Raji (cell line): Measurements from ENCODE around the gene MATR3.
A peak's percentile ranks its signal among the peaks of the same experiment; 100 is the strongest.

Experiments used
- POLR2A ChIP-seq: IDR thresholded peaks from 2 replicates; pipeline ENCODE4 v1.6.1; 2011; ENCODE audit warnings: low read depth, low read length, control low read depth; ENCODE audit not compliant: insufficient read depth

Gene MATR3

GRCh38 chr5:139306197-139306596 is 12.7 kb downstream of the MATR3 start:
- no peak for TF ChIP-seq POLR2A

DNA sequence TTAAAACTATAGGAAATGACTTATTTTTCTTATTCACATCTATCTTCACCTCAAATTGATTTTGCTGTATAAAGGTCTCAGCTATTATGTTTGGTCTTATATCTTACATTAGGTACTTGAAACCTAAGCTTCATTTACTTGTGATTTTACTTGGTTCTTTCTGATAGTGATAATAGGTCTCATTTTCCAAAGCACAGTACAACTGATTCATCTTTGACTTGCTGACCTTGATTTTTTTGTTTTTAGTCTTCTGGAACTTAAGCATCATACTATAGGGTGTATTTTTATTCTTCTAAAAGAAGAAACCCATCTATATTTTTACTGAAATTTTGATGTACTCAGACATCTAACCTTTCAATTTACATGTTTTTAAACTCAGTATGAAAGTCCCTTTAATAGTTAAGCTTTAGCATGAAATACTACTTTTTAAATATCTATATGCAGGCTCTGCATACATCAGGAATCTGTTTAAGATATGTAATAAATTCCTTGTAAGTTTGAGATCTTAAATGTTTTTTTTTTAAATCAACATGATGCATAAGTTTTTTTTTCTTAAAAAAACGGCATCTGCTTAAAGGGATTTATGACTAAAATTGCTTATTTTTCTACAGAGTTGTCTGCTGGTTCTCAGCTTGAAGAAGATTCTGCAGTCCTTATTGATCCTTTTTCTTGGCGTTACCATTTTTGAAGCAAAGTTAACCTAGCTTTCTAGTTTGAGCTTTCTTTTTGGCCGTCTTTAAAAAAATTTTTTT is 13.3 kb downstream of the MATR3 start:
- TF ChIP-seq POLR2A: no peak

- no peak for TF ChIP-seq POLR2A
Measured at GRCh38 chr5:139308797-139309196, 15.3 kb downstream of the MATR3 start.

DNA sequence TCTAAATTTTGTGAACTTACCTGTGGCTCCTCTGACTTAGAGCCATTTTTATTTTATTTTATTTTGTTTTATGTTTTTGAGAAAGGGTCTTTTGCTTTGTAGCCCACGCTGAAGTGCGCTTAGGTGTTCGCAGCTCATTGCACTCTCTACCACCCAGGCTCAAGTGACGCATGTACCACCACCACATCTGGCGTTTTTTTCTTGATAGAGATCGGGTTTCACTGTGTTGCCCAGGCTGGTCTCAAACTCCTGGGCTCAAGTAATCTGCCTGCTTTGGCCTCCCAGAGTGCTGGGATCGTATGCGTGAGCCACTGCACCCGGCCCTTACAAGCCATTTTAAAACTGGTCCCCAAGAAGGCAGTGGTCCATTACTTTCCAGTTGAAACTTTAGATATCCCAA is 18.5 kb downstream of the MATR3 start:
- no peak for TF ChIP-seq POLR2A

DNA sequence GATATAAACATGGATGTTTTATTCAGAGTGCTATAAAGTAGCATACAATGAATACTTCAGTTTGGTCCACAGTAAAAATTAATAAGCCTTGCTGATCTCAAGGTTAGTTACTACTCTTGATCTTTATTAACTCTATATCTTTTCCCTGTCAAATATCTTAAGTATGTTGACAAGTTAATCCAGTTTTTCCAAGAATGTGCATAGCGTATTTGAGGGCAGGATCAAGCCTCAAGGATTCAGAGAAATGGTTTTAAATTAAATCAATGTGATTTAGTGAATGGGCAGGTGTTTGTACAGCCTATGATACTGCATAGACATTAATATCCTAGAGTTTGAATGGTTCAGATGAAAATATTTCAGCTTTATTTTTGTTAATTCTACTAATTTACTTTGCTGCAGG is 20.7 kb downstream of the MATR3 start:
- TF ChIP-seq POLR2A: no peak

DNA sequence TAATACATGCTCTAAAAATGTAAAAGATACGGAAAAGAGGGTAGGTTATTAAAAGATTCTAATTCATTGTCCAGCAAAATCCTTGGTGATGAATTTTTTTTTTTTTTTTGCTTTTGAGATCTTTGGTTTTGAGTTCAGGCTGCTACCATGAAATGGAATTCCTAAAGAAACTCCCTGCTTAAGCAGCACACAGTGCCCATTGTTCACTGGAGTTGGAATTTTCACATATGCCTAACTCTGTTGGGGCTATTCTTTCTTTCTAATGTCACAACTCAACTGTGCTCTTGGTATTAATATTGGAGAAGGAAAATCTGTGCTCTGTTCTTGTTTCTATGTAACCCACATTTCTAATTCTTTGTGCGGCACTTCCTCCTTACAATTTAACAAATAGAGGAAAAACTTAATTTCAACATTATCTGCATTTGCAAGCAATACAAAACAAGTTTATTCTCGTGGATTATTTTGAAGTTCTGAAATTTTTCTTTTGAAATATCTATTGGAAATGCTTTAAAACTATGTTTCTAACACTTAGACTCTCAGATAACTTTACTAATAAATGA is 21.6 kb downstream of the MATR3 start:
- TF ChIP-seq POLR2A: no peak

DNA sequence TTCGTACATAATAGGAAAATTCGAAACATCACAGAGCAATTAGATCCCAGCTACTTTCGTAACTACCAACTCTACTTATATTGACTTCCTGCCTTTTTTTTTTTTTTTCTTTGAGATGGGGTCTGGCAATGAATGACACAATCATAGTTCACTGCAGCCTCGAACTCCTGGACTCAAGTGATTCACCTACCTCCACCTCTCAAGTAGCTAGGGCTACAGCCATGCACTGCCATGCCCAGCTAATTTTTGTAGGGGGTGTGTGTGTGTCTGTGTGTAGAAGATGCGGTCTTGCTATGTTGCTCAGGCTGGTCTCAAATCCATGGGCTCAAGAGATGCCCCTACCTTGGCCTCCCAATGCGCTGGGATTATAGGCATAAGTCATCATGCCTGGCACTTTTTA is 42.3 kb downstream of the MATR3 start:
- TF ChIP-seq POLR2A: no peak

- TF ChIP-seq POLR2A: no peak
Measured at GRCh38 chr5:139340051-139340450, 46.5 kb downstream of the MATR3 start.

DNA sequence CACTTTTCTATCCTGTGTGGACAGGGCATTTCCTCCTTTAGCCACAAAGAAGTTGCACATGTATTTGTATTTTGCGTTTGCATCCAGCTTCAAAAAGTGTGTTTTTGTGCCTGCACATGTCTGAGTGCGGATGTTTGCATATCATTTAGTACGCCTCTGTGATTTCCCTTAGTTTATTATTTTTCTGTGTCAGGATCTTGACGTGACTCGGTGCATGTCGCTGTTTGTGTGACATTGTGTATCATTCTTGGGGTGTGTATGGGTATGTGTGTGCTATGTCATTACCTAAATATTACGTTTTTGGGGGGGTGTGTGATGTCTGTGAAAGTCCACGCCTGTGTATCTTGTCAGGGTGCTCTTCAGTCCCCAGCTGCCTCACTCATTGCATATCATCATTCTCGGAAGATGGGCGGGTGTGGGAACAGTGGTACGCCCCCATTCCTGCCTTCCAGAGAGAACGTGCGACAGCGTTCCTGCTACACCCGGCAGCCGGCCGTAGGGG is 47.7 kb downstream of the MATR3 start:
- no peak for TF ChIP-seq POLR2A

DNA sequence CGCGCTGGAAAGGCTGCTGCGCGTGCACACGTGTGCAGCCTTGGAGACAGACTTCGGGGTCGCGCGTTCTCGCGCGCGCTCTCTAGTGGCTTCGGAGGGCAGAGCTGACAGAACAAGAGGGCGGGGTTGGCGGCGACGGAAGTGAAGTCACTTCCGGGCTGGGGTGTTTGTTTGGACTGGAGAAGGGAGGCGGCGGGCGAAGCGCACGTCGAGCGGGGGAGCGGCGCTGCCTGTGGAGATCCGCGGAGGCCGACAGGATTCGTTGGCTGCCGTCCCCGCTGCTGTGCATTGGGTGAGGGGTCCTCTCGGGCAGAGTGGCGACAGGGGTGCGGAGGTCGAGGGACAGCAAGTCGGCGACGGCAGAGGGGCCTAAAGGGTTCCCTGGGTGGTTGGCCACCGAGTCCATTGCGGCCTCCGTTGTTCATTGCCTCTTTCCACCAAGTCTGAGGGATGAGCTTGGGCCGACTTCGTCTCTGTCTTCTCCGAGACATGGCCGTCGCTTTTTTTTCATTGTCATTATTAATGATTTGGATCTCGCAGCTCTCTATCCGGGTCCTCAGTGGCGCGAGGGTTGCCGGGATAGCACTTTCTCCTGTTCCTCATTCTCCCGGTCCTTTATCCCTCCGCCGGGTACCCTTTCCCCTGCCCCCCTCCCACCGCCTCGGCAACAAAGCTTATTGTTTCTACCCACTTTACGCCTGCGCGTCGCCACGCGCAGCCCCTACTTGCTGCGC is 48.3 kb downstream of the MATR3 start, which contains the start of gene PAIP2:
Gene PAIP2 (plus strand): TSS at position 166 of the 734 bp plus-strand sequence. CDS start 21,931 bp downstream, outside the sequence.
- peak; percentile 93 for TF ChIP-seq POLR2A

- no peak for TF ChIP-seq POLR2A
Measured at GRCh38 chr5:139342423-139342723, 48.8 kb downstream of the MATR3 start.

GRCh38 chr5:139343476-139343875 is 49.9 kb downstream of the MATR3 start:
- TF ChIP-seq POLR2A: no peak

DNA sequence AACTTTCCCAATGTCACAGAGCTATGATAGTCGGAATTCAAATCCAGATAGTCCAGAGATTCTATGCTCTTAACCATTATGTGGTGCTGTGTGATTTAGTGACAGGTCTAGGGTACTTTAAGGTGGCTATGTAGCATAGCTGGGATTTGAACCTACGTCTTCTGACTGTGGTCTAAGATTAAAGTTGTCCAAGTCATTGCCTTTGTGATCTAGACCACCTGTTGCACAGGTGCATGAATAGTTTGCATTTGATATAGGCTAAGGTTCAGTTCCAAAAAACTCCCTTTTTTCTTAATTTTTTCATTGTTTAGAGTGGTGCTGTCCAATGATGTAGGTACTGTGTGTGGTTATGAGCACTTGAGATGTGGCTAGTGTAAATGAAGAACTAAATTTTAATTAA is 50.6 kb downstream of the MATR3 start:
- no peak for TF ChIP-seq POLR2A

DNA sequence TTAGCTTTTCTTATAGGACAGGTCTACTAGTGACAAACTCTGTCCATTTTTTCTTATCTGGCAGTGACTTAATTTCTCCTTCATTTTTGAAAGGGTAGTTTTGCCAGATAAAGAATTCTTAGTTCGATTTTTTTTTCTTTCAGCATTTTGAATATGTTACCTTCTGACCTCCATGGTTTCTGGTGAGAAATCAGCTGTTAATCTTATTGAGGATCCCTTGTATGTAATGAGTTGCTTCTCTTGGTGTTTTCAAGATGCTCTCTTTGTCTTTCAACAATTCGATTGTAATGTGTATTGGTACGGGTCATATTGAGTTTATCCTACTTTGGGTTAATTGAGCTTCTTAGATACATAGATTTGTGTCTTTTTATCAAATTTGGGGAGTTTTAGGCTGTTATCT is 60.6 kb downstream of the MATR3 start:
- TF ChIP-seq POLR2A: no peak

DNA sequence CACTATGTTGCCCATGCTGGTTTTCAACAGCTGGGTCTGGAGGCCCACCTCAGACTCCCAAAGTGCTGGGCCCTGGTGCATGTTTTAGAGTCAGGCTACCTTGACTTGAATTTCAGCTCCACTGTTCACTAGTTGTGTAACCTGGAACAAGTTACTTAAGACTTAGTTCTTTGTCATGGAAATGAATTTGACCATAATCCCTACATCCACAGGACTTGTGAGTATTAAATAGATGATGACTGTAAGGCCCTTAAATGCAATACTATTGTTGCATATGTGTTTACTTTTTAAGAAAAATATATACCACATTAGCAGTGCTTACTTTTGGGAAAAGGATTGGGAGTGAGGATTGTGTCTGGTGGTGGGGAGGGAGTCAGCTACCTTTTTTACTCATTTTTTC is 64.5 kb downstream of the MATR3 start:
- no peak for TF ChIP-seq POLR2A

DNA sequence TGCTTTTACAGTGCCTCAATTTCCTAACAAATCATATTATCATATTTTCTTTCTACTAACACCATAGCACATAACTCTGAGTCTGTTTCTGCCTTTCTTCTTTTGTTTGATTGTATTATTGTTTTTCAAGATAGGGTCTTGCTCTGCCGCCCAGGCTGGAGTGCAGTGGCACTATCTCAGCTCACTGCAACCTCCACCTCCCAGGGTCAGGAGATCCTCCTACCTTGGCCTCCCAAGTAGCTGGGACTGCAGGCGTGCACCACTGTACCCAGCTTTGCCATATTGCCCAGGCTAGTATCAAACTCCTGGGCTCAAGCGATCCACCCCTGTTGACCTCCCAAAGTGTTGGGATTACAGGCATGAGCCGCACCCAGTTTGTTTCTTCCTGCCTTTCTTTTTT is 66.8 kb downstream of the MATR3 start:
- no peak for TF ChIP-seq POLR2A

GRCh38 chr5:139361835-139362429 is 68.4 kb downstream of the MATR3 start:
- TF ChIP-seq POLR2A: no peak
